22Rv1 (cell line): Measurements from ENCODE around the gene CELF2.

ENCODE experiments used
- ZFX ChIP-seq: fragments of 450-650 bp; IDR thresholded peaks from 2 replicates; pipeline ENCODE4 v1.6.1; 2017; ENCODE audit warnings: antibody characterized with exemption, borderline replicate concordance
- TF ChIP-seq, protein P1 (sequence below): fragments of 450-650 bp; IDR thresholded peaks from 2 replicates; pipeline ENCODE4 v1.5.1; 2017; ENCODE audit warnings: mild to moderate bottlenecking

DNA sequence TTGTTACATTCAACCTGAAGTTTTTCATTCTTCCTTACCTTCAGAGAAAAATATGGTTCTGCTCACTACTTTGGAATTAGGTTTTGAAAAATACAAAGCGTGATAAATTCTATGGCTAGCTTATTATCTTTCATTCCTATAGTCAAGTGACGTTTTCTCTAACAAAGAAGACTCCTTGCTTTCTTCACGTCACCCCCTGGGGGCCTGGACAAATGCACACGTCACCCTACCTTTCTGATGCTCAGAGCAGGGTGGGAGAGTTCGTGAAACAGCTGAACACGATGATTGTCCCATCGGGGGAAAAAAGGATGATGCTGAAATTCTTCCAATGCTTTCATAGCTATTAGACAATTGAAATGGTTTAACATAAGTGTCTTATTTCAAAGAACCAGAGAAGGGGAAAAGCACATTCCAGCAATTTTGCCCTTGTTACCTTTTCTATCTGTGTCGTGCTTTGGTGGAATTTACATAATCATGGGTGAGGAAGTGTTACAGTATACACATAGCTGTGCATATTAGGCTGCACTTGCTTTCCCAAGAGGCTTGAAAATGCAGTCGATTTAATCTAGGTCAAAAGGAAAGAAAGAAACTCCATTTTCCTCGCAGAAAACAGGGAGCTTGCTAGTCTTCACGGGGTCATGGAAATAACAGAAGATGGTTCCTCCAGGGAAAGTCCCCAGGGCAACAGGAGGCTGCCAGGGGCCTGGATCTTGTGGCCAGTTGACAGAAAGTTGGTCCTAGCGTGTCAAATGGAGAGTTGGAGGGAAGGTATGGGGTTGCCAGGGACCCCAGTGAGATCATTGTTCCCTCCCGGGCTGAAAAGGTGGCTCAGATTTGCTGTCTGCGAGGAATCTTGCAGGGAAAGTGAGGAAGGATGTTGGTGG lies 189.2 kb downstream of the CELF2 start:
- TF ChIP-seq, protein P1, sequence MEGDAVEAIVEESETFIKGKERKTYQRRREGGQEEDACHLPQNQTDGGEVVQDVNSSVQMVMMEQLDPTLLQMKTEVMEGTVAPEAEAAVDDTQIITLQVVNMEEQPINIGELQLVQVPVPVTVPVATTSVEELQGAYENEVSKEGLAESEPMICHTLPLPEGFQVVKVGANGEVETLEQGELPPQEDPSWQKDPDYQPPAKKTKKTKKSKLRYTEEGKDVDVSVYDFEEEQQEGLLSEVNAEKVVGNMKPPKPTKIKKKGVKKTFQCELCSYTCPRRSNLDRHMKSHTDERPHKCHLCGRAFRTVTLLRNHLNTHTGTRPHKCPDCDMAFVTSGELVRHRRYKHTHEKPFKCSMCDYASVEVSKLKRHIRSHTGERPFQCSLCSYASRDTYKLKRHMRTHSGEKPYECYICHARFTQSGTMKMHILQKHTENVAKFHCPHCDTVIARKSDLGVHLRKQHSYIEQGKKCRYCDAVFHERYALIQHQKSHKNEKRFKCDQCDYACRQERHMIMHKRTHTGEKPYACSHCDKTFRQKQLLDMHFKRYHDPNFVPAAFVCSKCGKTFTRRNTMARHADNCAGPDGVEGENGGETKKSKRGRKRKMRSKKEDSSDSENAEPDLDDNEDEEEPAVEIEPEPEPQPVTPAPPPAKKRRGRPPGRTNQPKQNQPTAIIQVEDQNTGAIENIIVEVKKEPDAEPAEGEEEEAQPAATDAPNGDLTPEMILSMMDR, result no peak
- no peak for TF ChIP-seq ZFX
